GM12878 (cell line): ENCODE results near the gene VPS52. TPM values are rescaled to one million over a fixed set of nuclear protein-coding genes. Genes with fewer than 3 reads are reported as not detected.

Source experiments
- ATAC-seq: fragments of 200-7000 bp; cut with Tn5 transposase; 3 replicates; pipeline ENCODE4 v1.9.1; 2020; ENCODE audit warnings: mild to moderate bottlenecking, moderate library complexity
- BruUV-seq: library from RNA; stranded (reverse); fragments of 400-500 nt; replicated peaks from 2 replicates; lab custom pipeline; 2021; lab: Mats Ljungman, UMichigan
- CTCF ChIA-PET: fragments of 300-600 bp; sonication (Branson Sonifier 250); formaldehyde crosslinking; extraction: SDS; loops from one replicate; lab custom pipeline; 2021; ENCODE audit warnings: inconsistent platforms; lab: Yijun Ruan, JAX
- POLR2A ChIA-PET: fragments of 350-600 bp; formaldehyde crosslinking; extraction: SDS; loops from one replicate; lab custom pipeline; 2021; ENCODE audit warnings: inconsistent platforms; lab: Charles Lee
- RAD21 ChIA-PET: fragments of 300-600 bp; sonication (Branson Sonifier 250); formaldehyde crosslinking; loops from one replicate; lab custom pipeline; 2023; ENCODE audit warnings: antibody characterized with exemption; ENCODE audit not compliant: unreplicated experiment; lab: Charles Lee
- SMC1A ChIA-PET: fragments of 300-600 bp; sonication (Branson Sonifier 250); formaldehyde crosslinking; loops from one replicate; lab custom pipeline; 2023; ENCODE audit not compliant: unreplicated experiment, uncharacterized antibody; lab: Charles Lee
- DNase-seq: peaks from one replicate; pipeline ENCODE4 v3.0.0-alpha.2; 2011; ENCODE audit warnings: low read depth, low spot score
- FAIRE-seq: peaks from 3 replicates; lab custom pipeline; 2011; peaks lifted over from hg19 to GRCh38; lab: Jason Lieb, UNC
- H2AFZ ChIP-seq: 2 replicates; pipeline ENCODE4 v1.6.0; 2011; ENCODE audit warnings: low read depth, low read length, control low read depth; ENCODE audit not compliant: control insufficient read depth
- H3K27ac ChIP-seq: 2 replicates; pipeline ENCODE4 v1.5.1; 2011; ENCODE audit warnings: control low read depth; ENCODE audit not compliant: control insufficient read depth, insufficient read depth
- H3K27me3 ChIP-seq, 2 experiments: replicated peaks in 1 of 2; 2 replicates each; pipeline versions ENCODE4 v1.6.0 to v1.6.1; 2011; ENCODE audit warnings: low read length in 1 of 2; ENCODE audit not compliant: control insufficient read depth in 2 of 2, insufficient read depth in 2 of 2
- H3K36me3 ChIP-seq, 2 experiments: 2 replicates each; pipeline ENCODE4 v1.5.1; 2011; ENCODE audit warnings: low read length in 1 of 2; ENCODE audit not compliant: control insufficient read depth in 2 of 2, insufficient read depth in 2 of 2
- H3K4me1 ChIP-seq: 2 replicates; pipeline ENCODE4 v1.6.1; 2011; ENCODE audit warnings: mild to moderate bottlenecking, low read length, moderate library complexity, mixed read lengths; ENCODE audit not compliant: control insufficient read depth, insufficient read depth
- H3K4me2 ChIP-seq: 2 replicates; pipeline ENCODE4 v1.6.0; 2011; ENCODE audit warnings: control low read depth; ENCODE audit not compliant: control insufficient read depth, insufficient read depth
- H3K4me3 ChIP-seq: fragments of 200-600 bp; sonication (generic); 2 replicates; pipeline ENCODE4 v1.5.1; 2016
- H3K79me2 ChIP-seq: 2 replicates; pipeline ENCODE4 v1.6.0; 2011; ENCODE audit warnings: low read length; ENCODE audit not compliant: control insufficient read depth, insufficient read depth
- H3K9ac ChIP-seq: 2 replicates; pipeline ENCODE4 v1.8.0; 2011; ENCODE audit warnings: low read length, control low read depth, mixed read lengths; ENCODE audit not compliant: control insufficient read depth, insufficient read depth
- H3K9me3 ChIP-seq: replicated peaks from 3 replicates; pipeline ENCODE4 v1.5.1; 2011; ENCODE audit warnings: mild to moderate bottlenecking, low read length; ENCODE audit not compliant: control insufficient read depth, insufficient read depth
- H4K20me1 ChIP-seq: 2 replicates; pipeline ENCODE4 v1.6.0; 2011; ENCODE audit not compliant: control insufficient read depth, insufficient read depth
- BHLHE40 ChIP-seq, 2 experiments: fragments of 450-650 bp in 1 of 2; IDR thresholded peaks; 2 replicates each; pipeline ENCODE4 v1.6.1; 2011 to 2017; ENCODE audit warnings: low read depth in 2 of 2, borderline replicate concordance in 1 of 2, improper control_type of control experiment in 1 of 2, low read length in 1 of 2, mild to moderate bottlenecking in 1 of 2
- CBX3 ChIP-seq: fragments of 200-600 bp; sonication (generic); IDR thresholded peaks from 2 replicates; pipeline ENCODE4 v1.6.1; 2016; ENCODE audit warnings: low read depth, borderline replicate concordance
- CREM ChIP-seq: IDR thresholded peaks from 2 replicates; pipeline ENCODE4 v1.6.1; 2014; ENCODE audit warnings: antibody characterized with exemption, low read depth
- NR2C2 ChIP-seq: IDR thresholded peaks from 2 replicates; pipeline ENCODE4 v1.6.1; 2011; ENCODE audit warnings: borderline replicate concordance, low read depth; ENCODE audit not compliant: control insufficient read depth, insufficient read length
- RAD51 ChIP-seq: fragments of 450-650 bp; IDR thresholded peaks from 2 replicates; pipeline ENCODE4 v1.6.1; 2016; ENCODE audit warnings: moderate library complexity, mild to moderate bottlenecking, inconsistent platforms
- SMAD1 ChIP-seq: fragments of 450-650 bp; IDR thresholded peaks from 2 replicates; pipeline ENCODE4 v1.6.1; 2018; ENCODE audit warnings: mild to moderate bottlenecking, low read depth; ENCODE audit not compliant: partially characterized antibody
- TCF7 ChIP-seq: IDR thresholded peaks from 2 replicates; pipeline ENCODE4 v1.6.1; 2014; ENCODE audit warnings: antibody characterized with exemption, borderline replicate concordance
- ZNF384 ChIP-seq: IDR thresholded peaks from 2 replicates; pipeline ENCODE4 v1.6.1; 2012; ENCODE audit warnings: low read depth, mild to moderate bottlenecking, low read length, improper control_type of control experiment, borderline replicate concordance
- WGBS: methylation state at CpG from one replicate; pipeline ENCODE4 v1.1.6; 2016; ENCODE audit warnings: low lambda C conversion rate; ENCODE audit not compliant: insufficient replicate concordance, insufficient coverage; ENCODE audit errors: missing lambda C conversion rate; 5-methylcytosine and 5-hydroxymethylcytosine counted together
- in situ Hi-C: fragments of 300-500 bp; cut with MboI; formaldehyde crosslinking; loops from 9 replicates; pipeline ENCODE4 v1.14.3; 2018; ENCODE audit warnings: mixed read lengths
- intact Hi-C: fragments of 100-400 bp; cut with micrococcal nuclease; formaldehyde crosslinking; loops from one replicate; pipeline ENCODE4 v1.14.2; 2022; ENCODE audit not compliant: unreplicated experiment
- polyA plus RNA-seq, 11 experiments: library from polyadenylated mRNA; depleted of rRNA in 4 of 11; unstranded in 6 of 11; stranded (reverse) in 5 of 11; fragments of >200 nt; fragmentation: Nextera tagmentation in 4 of 11; fragmentation: Illumina TruSeq in 1 of 11; extraction: Ambion mirVana in 4 of 11; extraction: Trizol in 1 of 11; gene quantifications; 1 replicate in 1 of 11; 2 replicates in 10 of 11; pipeline versions ENCODE4 v1.2.1 to v1.2.3, GENCODE V29; 2011 to 2016; ENCODE audit warnings: inconsistent platforms in 2 of 11, missing spikeins in 2 of 11, low read depth in 1 of 11
- total RNA-seq, 4 experiments: library from RNA; depleted of rRNA in 3 of 4; stranded (reverse); fragments of >200 nt in 3 of 4; fragmentation: Illumina TruSeq in 1 of 4; extraction: Trizol in 1 of 4; gene quantifications; 2 replicates each; pipeline versions ENCODE4 v1.2.1 to v1.2.3, GENCODE V29; 2013 to 2021
- TF ChIP-seq, protein P1 (sequence below): IDR thresholded peaks from 2 replicates; pipeline ENCODE4 v1.6.1; 2011; ENCODE audit warnings: borderline replicate concordance, low read depth, mild to moderate bottlenecking, moderate library complexity, mixed read lengths, low read length; ENCODE audit not compliant: insufficient read depth; ENCODE audit errors: extremely low read length
- TF ChIP-seq, protein P2 (sequence below): IDR thresholded peaks from 2 replicates; pipeline ENCODE4 v1.6.1; 2011; ENCODE audit warnings: mild to moderate bottlenecking, low read depth, low read length, moderate library complexity; ENCODE audit not compliant: insufficient replicate concordance
- TF ChIP-seq, protein P3 (sequence below): fragments of 450-650 bp; IDR thresholded peaks from 2 replicates; pipeline ENCODE4 v1.6.1; 2017; ENCODE audit warnings: low read depth, mild to moderate bottlenecking, moderate library complexity
- TF ChIP-seq, protein P4 (sequence below): fragments of 450-650 bp; IDR thresholded peaks from 2 replicates; pipeline ENCODE4 v1.6.1; 2016; ENCODE audit warnings: mild to moderate bottlenecking
- TF ChIP-seq, protein P5 (sequence below): fragments of 450-650 bp; conservative IDR thresholded peaks from 2 replicates; pipeline ENCODE4 v1.6.1; 2017; ENCODE audit warnings: mild to moderate bottlenecking, moderate library complexity

The VPS52 gene
- total and polyA plus RNA-seq, 10 of the 15 experiments (the other 5 are each of a cell fraction or from before 2014, with no cell fraction given): 11.3 to 52.7 (median 36.7) TPM

DNA sequence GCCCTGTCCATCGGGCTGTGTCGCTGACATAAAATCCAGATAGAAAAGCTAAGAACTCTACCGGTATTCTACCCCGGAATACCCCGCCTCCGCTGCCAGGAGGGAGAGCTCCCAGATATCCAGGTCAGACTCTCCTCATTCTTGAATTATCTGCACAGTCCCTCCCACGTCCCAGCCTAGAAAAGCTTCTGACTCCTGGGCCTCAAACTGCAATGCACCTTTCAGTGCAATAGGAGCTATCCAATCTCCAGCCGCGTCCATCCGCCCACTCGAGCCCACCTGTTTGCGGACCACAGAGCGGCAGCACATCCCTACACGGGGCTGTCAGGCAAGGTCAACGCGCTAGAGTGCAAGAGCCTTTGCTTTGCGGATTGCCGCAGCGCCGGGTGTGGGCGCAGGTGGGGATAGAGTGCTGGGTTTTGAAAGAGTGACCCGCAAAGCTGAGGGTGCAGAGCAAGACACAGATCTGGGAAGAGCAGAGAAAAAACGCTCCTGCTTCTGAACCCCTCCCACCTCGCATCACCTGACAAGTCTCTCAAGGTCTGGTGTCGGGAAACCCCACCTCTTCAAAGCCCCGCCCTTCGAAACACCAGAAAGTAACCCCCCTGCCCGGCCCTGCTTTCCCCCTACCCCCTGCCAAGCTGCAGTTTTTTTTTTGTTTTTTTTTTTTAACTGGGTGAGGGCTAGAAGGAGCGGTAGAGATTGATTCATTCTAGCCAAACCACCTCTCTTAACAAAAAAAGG, 40.9 kb upstream of the VPS52 start:
- Histone ChIP-seq H4K20me1 (no peaks in the 10 kb centered on the region), H3K79me2 (peaks cover 61% of the 10 kb centered on the region), H3K4me2 (peak overlapping the region; percentile 77), H2AFZ (no peak overlapping the region), H3K27ac (peak overlapping the region; percentile 96), H3K9me3 (no peaks in the 10 kb centered on the region), H3K4me3 (peak overlapping the region; percentile 99), H3K27me3 (no peaks in the 10 kb centered on the region), H3K36me3 (peaks cover 0 to 4% of the 10 kb centered on the region in 2 experiments; a peak in 2 of 4 replicates), H3K4me1 (peaks cover 20% of the 10 kb centered on the region), H3K9ac (peak overlapping the region; percentile 97)
- RAD21 ChIA-PET: interaction anchor here (0.8 to 2.1 kb wide), 9 partner anchors 8 to 35 kb away, joined by 3 to 7 read pairs (median 3); partner anchors contain the start of genes B3GALT4, PFDN6 and WDR46
- FAIRE-seq (peak; percentile 80), ATAC-seq (peak; percentile 60), DNase-seq (no peak)
- SMC1A ChIA-PET: interaction anchor here (0.7 to 2.1 kb wide), 6 partner anchors 11 to 128 kb away, joined by 3 to 7 read pairs (median 4); partner anchors contain the start of genes PFDN6 and WDR46
- intact Hi-C loops (no loop called here), in situ Hi-C loops (no loop called here)
- BruUV-seq: no TSS peak
- POLR2A ChIA-PET: interaction anchor here (0.5 to 4.5 kb wide), 15 partner anchors 9 to 267 kb away, joined by 3 to 41 read pairs (median 4); partner anchors contain the start of genes B3GALT4, CUTA, PFDN6 and RGL2
- whole genome bisulfite sequencing: 1% methylated on average over 29 of the region's 29 CpGs
- CTCF ChIA-PET: interaction anchor here (1.0 to 4.7 kb wide), 8 partner anchors 12 to 119 kb away, joined by 3 to 30 read pairs (median 4); partner anchors contain the start of genes B3GALT4, KIFC1 and RGL2
- peak; percentile 9 to 41; a peak in 1 of 4 replicates for TF ChIP-seq BHLHE40 (IDR thresholded peaks at IDR 0.05; ENCODE audit: borderline replicate concordance in 1 of 2, low read depth in 2 of 2, low read length in 1 of 2)
- TF ChIP-seq CREM: 0 out of 2 replicates have a peak, but pooled peaks have one; percentile 16
- TF ChIP-seq RAD51: peak; percentile 85
- TF ChIP-seq ZNF384: peak; percentile 82
- TF ChIP-seq CBX3: no peak
- TF ChIP-seq, protein P1, sequence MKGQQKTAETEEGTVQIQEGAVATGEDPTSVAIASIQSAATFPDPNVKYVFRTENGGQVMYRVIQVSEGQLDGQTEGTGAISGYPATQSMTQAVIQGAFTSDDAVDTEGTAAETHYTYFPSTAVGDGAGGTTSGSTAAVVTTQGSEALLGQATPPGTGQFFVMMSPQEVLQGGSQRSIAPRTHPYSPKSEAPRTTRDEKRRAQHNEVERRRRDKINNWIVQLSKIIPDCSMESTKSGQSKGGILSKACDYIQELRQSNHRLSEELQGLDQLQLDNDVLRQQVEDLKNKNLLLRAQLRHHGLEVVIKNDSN: peak; percentile 32
- TF ChIP-seq SMAD1: no peak
- TF ChIP-seq, protein P2, sequence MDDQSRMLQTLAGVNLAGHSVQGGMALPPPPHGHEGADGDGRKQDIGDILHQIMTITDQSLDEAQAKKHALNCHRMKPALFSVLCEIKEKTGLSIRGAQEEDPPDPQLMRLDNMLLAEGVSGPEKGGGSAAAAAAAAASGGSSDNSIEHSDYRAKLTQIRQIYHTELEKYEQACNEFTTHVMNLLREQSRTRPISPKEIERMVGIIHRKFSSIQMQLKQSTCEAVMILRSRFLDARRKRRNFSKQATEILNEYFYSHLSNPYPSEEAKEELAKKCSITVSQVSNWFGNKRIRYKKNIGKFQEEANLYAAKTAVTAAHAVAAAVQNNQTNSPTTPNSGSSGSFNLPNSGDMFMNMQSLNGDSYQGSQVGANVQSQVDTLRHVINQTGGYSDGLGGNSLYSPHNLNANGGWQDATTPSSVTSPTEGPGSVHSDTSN: peak; percentile 26
- TF ChIP-seq, protein P3, sequence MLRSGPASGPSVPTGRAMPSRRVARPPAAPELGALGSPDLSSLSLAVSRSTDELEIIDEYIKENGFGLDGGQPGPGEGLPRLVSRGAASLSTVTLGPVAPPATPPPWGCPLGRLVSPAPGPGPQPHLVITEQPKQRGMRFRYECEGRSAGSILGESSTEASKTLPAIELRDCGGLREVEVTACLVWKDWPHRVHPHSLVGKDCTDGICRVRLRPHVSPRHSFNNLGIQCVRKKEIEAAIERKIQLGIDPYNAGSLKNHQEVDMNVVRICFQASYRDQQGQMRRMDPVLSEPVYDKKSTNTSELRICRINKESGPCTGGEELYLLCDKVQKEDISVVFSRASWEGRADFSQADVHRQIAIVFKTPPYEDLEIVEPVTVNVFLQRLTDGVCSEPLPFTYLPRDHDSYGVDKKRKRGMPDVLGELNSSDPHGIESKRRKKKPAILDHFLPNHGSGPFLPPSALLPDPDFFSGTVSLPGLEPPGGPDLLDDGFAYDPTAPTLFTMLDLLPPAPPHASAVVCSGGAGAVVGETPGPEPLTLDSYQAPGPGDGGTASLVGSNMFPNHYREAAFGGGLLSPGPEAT: peak; percentile 33; the same call in 1 of the 2 replicates
- TF ChIP-seq NR2C2: no peak
- TF ChIP-seq, protein P4, sequence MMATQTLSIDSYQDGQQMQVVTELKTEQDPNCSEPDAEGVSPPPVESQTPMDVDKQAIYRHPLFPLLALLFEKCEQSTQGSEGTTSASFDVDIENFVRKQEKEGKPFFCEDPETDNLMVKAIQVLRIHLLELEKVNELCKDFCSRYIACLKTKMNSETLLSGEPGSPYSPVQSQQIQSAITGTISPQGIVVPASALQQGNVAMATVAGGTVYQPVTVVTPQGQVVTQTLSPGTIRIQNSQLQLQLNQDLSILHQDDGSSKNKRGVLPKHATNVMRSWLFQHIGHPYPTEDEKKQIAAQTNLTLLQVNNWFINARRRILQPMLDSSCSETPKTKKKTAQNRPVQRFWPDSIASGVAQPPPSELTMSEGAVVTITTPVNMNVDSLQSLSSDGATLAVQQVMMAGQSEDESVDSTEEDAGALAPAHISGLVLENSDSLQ: peak; percentile 78
- TF ChIP-seq, protein P5, sequence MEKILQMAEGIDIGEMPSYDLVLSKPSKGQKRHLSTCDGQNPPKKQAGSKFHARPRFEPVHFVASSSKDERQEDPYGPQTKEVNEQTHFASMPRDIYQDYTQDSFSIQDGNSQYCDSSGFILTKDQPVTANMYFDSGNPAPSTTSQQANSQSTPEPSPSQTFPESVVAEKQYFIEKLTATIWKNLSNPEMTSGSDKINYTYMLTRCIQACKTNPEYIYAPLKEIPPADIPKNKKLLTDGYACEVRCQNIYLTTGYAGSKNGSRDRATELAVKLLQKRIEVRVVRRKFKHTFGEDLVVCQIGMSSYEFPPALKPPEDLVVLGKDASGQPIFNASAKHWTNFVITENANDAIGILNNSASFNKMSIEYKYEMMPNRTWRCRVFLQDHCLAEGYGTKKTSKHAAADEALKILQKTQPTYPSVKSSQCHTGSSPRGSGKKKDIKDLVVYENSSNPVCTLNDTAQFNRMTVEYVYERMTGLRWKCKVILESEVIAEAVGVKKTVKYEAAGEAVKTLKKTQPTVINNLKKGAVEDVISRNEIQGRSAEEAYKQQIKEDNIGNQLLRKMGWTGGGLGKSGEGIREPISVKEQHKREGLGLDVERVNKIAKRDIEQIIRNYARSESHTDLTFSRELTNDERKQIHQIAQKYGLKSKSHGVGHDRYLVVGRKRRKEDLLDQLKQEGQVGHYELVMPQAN: peak; percentile 79
- no peak for TF ChIP-seq TCF7
